T-helper 17 cell (primary cell): ENCODE measurements around the gene SYTL1. TPM values are rescaled to one million over a fixed set of nuclear protein-coding genes. Genes with fewer than 3 reads are reported as not detected.

Experiments
- ATAC-seq: fragments of 150-1000 bp; cut with Tn5 transposase; 2 replicates; pipeline ENCODE4 v1.10.0; 2021; ENCODE audit warnings: mild to moderate bottlenecking, moderate library complexity
- DNase-seq, 3 donors: peaks; one replicate each; pipeline versions ENCODE4 v3.0.0 to v3.0.0-alpha.2; 2020 to 2021
- H3K9me3 ChIP-seq: one replicate; pipeline ENCODE4 v1.7.0; 2013; ENCODE audit warnings: low read length, mild to moderate bottlenecking; ENCODE audit not compliant: control insufficient read depth, poor library complexity, severe bottlenecking
- H3K27ac Mint-ChIP-seq: one replicate; pipeline ENCODE4 v1.8.0; 2022; ENCODE audit warnings: mild to moderate bottlenecking, moderate library complexity, mixed read lengths
- H3K27me3 Mint-ChIP-seq: one replicate; pipeline ENCODE4 v1.8.0; 2022; ENCODE audit warnings: mixed read lengths
- H3K36me3 Mint-ChIP-seq: one replicate; pipeline ENCODE4 v1.8.0; 2022; ENCODE audit warnings: low read depth, mixed read lengths
- H3K4me1 Mint-ChIP-seq: one replicate; pipeline ENCODE4 v1.8.0; 2022; ENCODE audit warnings: mild to moderate bottlenecking, mixed read lengths
- H3K4me3 Mint-ChIP-seq: one replicate; pipeline ENCODE4 v1.8.0; 2022; ENCODE audit warnings: mild to moderate bottlenecking, moderate library complexity, mixed read lengths
- total RNA-seq, 4 donors: library from RNA in 2 of 4; stranded (reverse) in 2 of 4; gene quantifications; one replicate each; pipeline ENCODE4 v1.2.3 and lab custom pipeline; 2022 to 2026

SYTL1 gene
- total RNA-seq, 2 donors from 2014 or later: 206 to 261 TPM

GRCh38 chr1:27357281-27358037, 15.6 kb downstream of the SYTL1 start:
- Mint-ChIP-seq H3K27me3 (no peaks in the 10 kb centered on the region), H3K4me1 (peaks cover 39% of the 10 kb centered on the region), H3K27ac (peak overlapping the region; percentile 75), H3K36me3 (peaks cover 2% of the 10 kb centered on the region), H3K4me3 (peak overlapping the region; percentile 84)
- no peaks in the 10 kb centered on the region for H3K9me3 ChIP-seq
- peak; percentile 66 to 72 (median 72) for DNase-seq
- peak; percentile 86 for ATAC-seq

GRCh38 chr1:27358038-27358927, 16.5 kb downstream of the SYTL1 start:
- ATAC-seq (no peak), DNase-seq (no peak)
- Mint-ChIP-seq H3K4me1 (peaks cover 41% of the 10 kb centered on the region), H3K36me3 (peaks cover 2% of the 10 kb centered on the region), H3K27ac (peak overlapping the region; percentile 75), H3K27me3 (no peaks in the 10 kb centered on the region), H3K4me3 (no peak overlapping the region)
- no peaks in the 10 kb centered on the region for H3K9me3 ChIP-seq

- no peak for DNase-seq
- no peak for ATAC-seq
- Mint-ChIP-seq H3K4me3 (peak overlapping the region; percentile 92), H3K27ac (no peak overlapping the region), H3K36me3 (peaks cover 2% of the 10 kb centered on the region), H3K27me3 (no peaks in the 10 kb centered on the region), H3K4me1 (peaks cover 41% of the 10 kb centered on the region)
- H3K9me3 ChIP-seq: no peaks in the 10 kb centered on the region
Observed at GRCh38 chr1:27358928-27359313, 17.1 kb downstream of the SYTL1 start.

GRCh38 chr1:27359822-27360158, 18.0 kb downstream of the SYTL1 start:
- Mint-ChIP-seq H3K27ac (peak overlapping the region; percentile 77), H3K27me3 (no peaks in the 10 kb centered on the region), H3K36me3 (peaks cover 2% of the 10 kb centered on the region), H3K4me1 (peaks cover 41% of the 10 kb centered on the region), H3K4me3 (peak overlapping the region; percentile 92)
- no peak for ATAC-seq
- no peak for DNase-seq
- no peaks in the 10 kb centered on the region for H3K9me3 ChIP-seq

GRCh38 chr1:27360159-27361043, 18.6 kb downstream of the SYTL1 start:
- peak in 2 of 3 donors; percentile 59 to 64 for DNase-seq
- Mint-ChIP-seq H3K27me3 (no peaks in the 10 kb centered on the region), H3K36me3 (peaks cover 2% of the 10 kb centered on the region), H3K4me3 (peak overlapping the region; percentile 92), H3K4me1 (peaks cover 46% of the 10 kb centered on the region), H3K27ac (peak overlapping the region; percentile 77)
- ATAC-seq: peak; percentile 31
- no peaks in the 10 kb centered on the region for H3K9me3 ChIP-seq

GRCh38 chr1:27361044-27361402, 19.2 kb downstream of the SYTL1 start:
- peaks cover 45% of the 10 kb centered on the region for H3K4me1 Mint-ChIP-seq
- H3K27ac Mint-ChIP-seq: no peak overlapping the region
- peaks cover 2% of the 10 kb centered on the region for H3K36me3 Mint-ChIP-seq
- H3K27me3 Mint-ChIP-seq: no peaks in the 10 kb centered on the region
- H3K4me3 Mint-ChIP-seq: peak overlapping the region; percentile 92
- no peaks in the 10 kb centered on the region for H3K9me3 ChIP-seq
- DNase-seq (no peak), ATAC-seq (no peak)

- ATAC-seq (no peak), DNase-seq (no peak)
- Mint-ChIP-seq H3K27me3 (no peaks in the 10 kb centered on the region), H3K4me1 (peaks cover 43% of the 10 kb centered on the region), H3K27ac (no peak overlapping the region), H3K4me3 (peak overlapping the region; percentile 92), H3K36me3 (peaks cover 2% of the 10 kb centered on the region)
- no peaks in the 10 kb centered on the region for H3K9me3 ChIP-seq
Observed at GRCh38 chr1:27361553-27361952, 19.7 kb downstream of the SYTL1 start.

GRCh38 chr1:27363766-27364695, 22.2 kb downstream of the SYTL1 start:
- Mint-ChIP-seq H3K27ac (no peak overlapping the region), H3K4me3 (no peak overlapping the region), H3K36me3 (peaks cover under 1% of the 10 kb centered on the region), H3K4me1 (peaks cover 41% of the 10 kb centered on the region), H3K27me3 (no peaks in the 10 kb centered on the region)
- ATAC-seq (no peak), DNase-seq (no peak)
- no peaks in the 10 kb centered on the region for H3K9me3 ChIP-seq

GRCh38 chr1:27364696-27365371, 23.0 kb downstream of the SYTL1 start:
- Mint-ChIP-seq H3K36me3 (no peaks in the 10 kb centered on the region), H3K27me3 (no peaks in the 10 kb centered on the region), H3K4me1 (peaks cover 40% of the 10 kb centered on the region), H3K4me3 (peak overlapping the region; percentile 95), H3K27ac (no peak overlapping the region)
- DNase-seq (no peak), ATAC-seq (no peak)
- H3K9me3 ChIP-seq: no peaks in the 10 kb centered on the region

- Mint-ChIP-seq H3K4me1 (peaks cover 35% of the 10 kb centered on the region), H3K27me3 (no peaks in the 10 kb centered on the region), H3K36me3 (no peaks in the 10 kb centered on the region), H3K4me3 (peak overlapping the region; percentile 95), H3K27ac (peak overlapping the region; percentile 67)
- ATAC-seq: peak; percentile 71
- no peaks in the 10 kb centered on the region for H3K9me3 ChIP-seq
- peak; percentile 39 to 76 (median 74) for DNase-seq
Observed at GRCh38 chr1:27365372-27366112, 23.7 kb downstream of the SYTL1 start.

GRCh38 chr1:27366113-27366410, 24.2 kb downstream of the SYTL1 start:
- ATAC-seq (peak; percentile 64), DNase-seq (peak; percentile 39 to 69 (median 68))
- peak overlapping the region; percentile 95 for H3K4me3 Mint-ChIP-seq
- H3K4me1 Mint-ChIP-seq: peaks cover 31% of the 10 kb centered on the region
- no peaks in the 10 kb centered on the region for H3K36me3 Mint-ChIP-seq
- H3K27me3 Mint-ChIP-seq: no peaks in the 10 kb centered on the region
- H3K9me3 ChIP-seq: no peaks in the 10 kb centered on the region
- no peak overlapping the region for H3K27ac Mint-ChIP-seq
